NCI-H510A (cell line): ENCODE measurements around the gene ADAMTSL2.
A peak's percentile ranks its signal among the peaks of the same experiment; 100 is the strongest.

ENCODE experiments used
- DNase-seq: peaks from one replicate; lab custom pipeline; 2025; lab: John Stamatoyannopoulos, UW

ADAMTSL2 gene

GRCh38 chr9:133499892-133500270 is 34.6 kb upstream of the ADAMTSL2 start:
- no peak for DNase-seq

GRCh38 chr9:133502112-133502511 is 32.4 kb upstream of the ADAMTSL2 start:
- DNase-seq: no peak

- no peak for DNase-seq
Measured at GRCh38 chr9:133505186-133505830, 29.2 kb upstream of the ADAMTSL2 start.

- DNase-seq: no peak
Measured at GRCh38 chr9:133505901-133506652, 28.4 kb upstream of the ADAMTSL2 start.

- no peak for DNase-seq
Measured at GRCh38 chr9:133506653-133507038, 27.9 kb upstream of the ADAMTSL2 start.

- DNase-seq: no peak
Measured at GRCh38 chr9:133507246-133507965, 27.1 kb upstream of the ADAMTSL2 start.

GRCh38 chr9:133508046-133508445 is 26.5 kb upstream of the ADAMTSL2 start:
- no peak for DNase-seq

- peak; percentile 89 for DNase-seq
Measured at GRCh38 chr9:133509179-133510083, 25.1 kb upstream of the ADAMTSL2 start.

- no peak for DNase-seq
Measured at GRCh38 chr9:133510926-133511505, 23.5 kb upstream of the ADAMTSL2 start.

- no peak for DNase-seq
Measured at GRCh38 chr9:133511607-133512006, 22.9 kb upstream of the ADAMTSL2 start.

- no peak for DNase-seq
Measured at GRCh38 chr9:133512253-133513213, 22.0 kb upstream of the ADAMTSL2 start.

GRCh38 chr9:133513214-133514100 is 21.0 kb upstream of the ADAMTSL2 start:
- peak; percentile 58 for DNase-seq

GRCh38 chr9:133514460-133515239 is 19.9 kb upstream of the ADAMTSL2 start:
- no peak for DNase-seq

- no peak for DNase-seq
Measured at GRCh38 chr9:133515240-133515610, 19.3 kb upstream of the ADAMTSL2 start.

- no peak for DNase-seq
Measured at GRCh38 chr9:133515615-133516255, 18.8 kb upstream of the ADAMTSL2 start.

GRCh38 chr9:133516256-133516960 is 18.1 kb upstream of the ADAMTSL2 start:
- DNase-seq: no peak

- no peak for DNase-seq
Measured at GRCh38 chr9:133516961-133517350, 17.5 kb upstream of the ADAMTSL2 start.

GRCh38 chr9:133517711-133518110 is 16.8 kb upstream of the ADAMTSL2 start:
- DNase-seq: no peak
